MM.1S (cell line): ENCODE data around the gene TMEM59L.

Source experiments
- EZH2 ChIP-seq: fragments of 300-600 bp; sonication (generic); optimal IDR thresholded peaks from 2 replicates; pipeline ENCODE3; 2017; ENCODE audit warnings: low read depth, mild to moderate bottlenecking, antibody characterized with exemption, low read length, mixed read lengths
- EZH2phosphoT487 ChIP-seq: fragments of 300-600 bp; sonication (generic); IDR thresholded peaks from 2 replicates; pipeline ENCODE4 v1.6.1; 2018; ENCODE audit warnings: antibody characterized with exemption, low read length
- TF ChIP-seq, protein P1 (sequence below): fragments of 300-600 bp; sonication (generic); IDR thresholded peaks from 2 replicates; pipeline ENCODE4 v1.5.1; 2016; ENCODE audit warnings: antibody characterized with exemption, low read length, mixed read lengths

DNA sequence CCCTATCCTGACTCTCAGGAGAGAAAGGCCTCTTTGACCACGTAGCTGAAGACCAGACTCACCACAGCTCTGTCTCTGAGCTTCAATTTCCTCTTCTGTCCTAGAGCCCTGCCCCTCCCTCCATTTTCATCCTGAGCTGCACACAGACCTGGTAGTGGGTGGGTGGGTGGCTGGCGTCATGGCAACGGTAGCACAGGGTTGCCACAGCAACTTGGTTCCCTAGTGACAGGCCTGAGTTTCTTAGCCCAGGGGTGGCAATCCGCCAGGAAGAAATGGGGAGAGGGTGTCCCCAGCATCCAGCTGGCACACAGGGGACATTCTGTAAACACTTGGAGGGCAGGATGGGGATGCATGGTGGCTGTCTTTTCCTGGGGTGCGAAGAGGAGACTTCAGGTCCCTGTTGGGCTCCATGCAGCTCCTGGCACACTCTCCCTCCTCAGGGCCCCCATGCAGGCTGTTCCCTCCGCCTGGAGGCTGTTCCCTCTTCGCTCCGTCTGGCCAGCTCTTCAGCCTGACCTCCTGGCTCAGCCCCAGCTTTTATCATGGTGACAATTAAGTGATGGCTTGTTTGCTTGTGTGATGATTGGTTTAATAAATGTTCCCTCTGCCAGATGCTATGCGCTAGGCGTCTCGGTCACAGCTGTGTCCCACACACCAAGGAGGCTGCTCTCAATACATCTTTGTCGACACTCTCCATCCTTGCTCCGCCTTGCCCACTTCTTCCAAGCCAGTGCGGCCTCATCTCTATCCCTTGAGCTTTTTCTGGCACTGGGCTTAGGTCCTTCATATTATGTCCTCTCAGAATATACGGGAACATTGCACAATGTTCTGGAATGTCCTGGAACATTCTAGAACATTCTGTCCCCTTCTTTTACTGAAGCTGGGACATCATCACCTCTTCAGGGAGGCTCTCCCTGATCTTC, 16.8 kb downstream of the TMEM59L start:
- TF ChIP-seq, protein P1, sequence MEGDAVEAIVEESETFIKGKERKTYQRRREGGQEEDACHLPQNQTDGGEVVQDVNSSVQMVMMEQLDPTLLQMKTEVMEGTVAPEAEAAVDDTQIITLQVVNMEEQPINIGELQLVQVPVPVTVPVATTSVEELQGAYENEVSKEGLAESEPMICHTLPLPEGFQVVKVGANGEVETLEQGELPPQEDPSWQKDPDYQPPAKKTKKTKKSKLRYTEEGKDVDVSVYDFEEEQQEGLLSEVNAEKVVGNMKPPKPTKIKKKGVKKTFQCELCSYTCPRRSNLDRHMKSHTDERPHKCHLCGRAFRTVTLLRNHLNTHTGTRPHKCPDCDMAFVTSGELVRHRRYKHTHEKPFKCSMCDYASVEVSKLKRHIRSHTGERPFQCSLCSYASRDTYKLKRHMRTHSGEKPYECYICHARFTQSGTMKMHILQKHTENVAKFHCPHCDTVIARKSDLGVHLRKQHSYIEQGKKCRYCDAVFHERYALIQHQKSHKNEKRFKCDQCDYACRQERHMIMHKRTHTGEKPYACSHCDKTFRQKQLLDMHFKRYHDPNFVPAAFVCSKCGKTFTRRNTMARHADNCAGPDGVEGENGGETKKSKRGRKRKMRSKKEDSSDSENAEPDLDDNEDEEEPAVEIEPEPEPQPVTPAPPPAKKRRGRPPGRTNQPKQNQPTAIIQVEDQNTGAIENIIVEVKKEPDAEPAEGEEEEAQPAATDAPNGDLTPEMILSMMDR = no peak
- no peak for TF ChIP-seq EZH2phosphoT487
- no peak for TF ChIP-seq EZH2
